Nephron (organoid): ENCODE measurements around the gene HSD17B8.
A peak's percentile ranks its signal among the peaks of the same experiment; 100 is the strongest.

ENCODE experiments used
- H3K27ac Mint-ChIP-seq, 3 experiments: 2 replicates each; pipeline ENCODE4 v1.8.0; 2020; ENCODE audit warnings: mixed read lengths in 3 of 3, mild to moderate bottlenecking in 2 of 3, moderate library complexity in 1 of 3
- H3K27me3 Mint-ChIP-seq: 2 replicates; pipeline ENCODE4 v1.8.0; 2021; ENCODE audit warnings: low read depth, mild to moderate bottlenecking, moderate library complexity, mixed read lengths
- H3K36me3 Mint-ChIP-seq: 2 replicates; pipeline ENCODE4 v1.8.0; 2020; ENCODE audit warnings: low read depth, mixed read lengths
- H3K4me1 Mint-ChIP-seq: 2 replicates; pipeline ENCODE4 v1.8.0; 2020; ENCODE audit warnings: mixed read lengths
- H3K4me3 Mint-ChIP-seq, 3 experiments: 2 replicates each; pipeline ENCODE4 v1.8.0; 2020; ENCODE audit warnings: mild to moderate bottlenecking in 3 of 3, mixed read lengths in 3 of 3, moderate library complexity in 2 of 3
- H3K9me3 Mint-ChIP-seq: 2 replicates; pipeline ENCODE4 v1.8.0; 2020; ENCODE audit warnings: mixed read lengths
- CTCF ChIP-seq, 3 experiments: fragments of 200-600 bp; sonication (generic); IDR thresholded peaks; one replicate each; pipeline ENCODE4 v1.5.0; 2021; ENCODE audit warnings: antibody characterized with exemption in 3 of 3; ENCODE audit not compliant: unreplicated experiment in 3 of 3

HSD17B8 gene

GRCh38 chr6:33200219-33201146 is 4.0 kb upstream of the HSD17B8 start, which contains the start of the genes RXRB and SLC39A7:
RXRB (minus strand) TSS chr6:33200665; CDS start chr6:33200476, 189 bp downstream.
SLC39A7 (plus strand) TSS chr6:33200867; CDS start chr6:33201246, 379 bp downstream.
- Mint-ChIP-seq H3K9me3 (no peaks in the 10 kb centered on the region), H3K4me3 (peak within 1 kb of the TSS; percentile 99 to 100 (median 100)), H3K27ac (peak within 1 kb of the TSS; percentile 97 to 100 (median 99)), H3K4me1 (peaks cover 67% of the 10 kb centered on the region), H3K36me3 (peaks cover 57% of the 10 kb centered on the region), H3K27me3 (peaks cover under 1% of the 10 kb centered on the region)
- no peak for TF ChIP-seq CTCF (IDR thresholded peaks at IDR 0.05; ENCODE audit: unreplicated experiment in 3 of 3)

GRCh38 chr6:33201147-33201545 is 3.3 kb upstream of the HSD17B8 start:
- H3K4me1 Mint-ChIP-seq: peaks cover 73% of the 10 kb centered on the region
- peak overlapping the region; percentile 97 to 100 (median 99) for H3K27ac Mint-ChIP-seq
- TF ChIP-seq CTCF (IDR thresholded peaks at IDR 0.05; ENCODE audit: unreplicated experiment in 3 of 3): no peak
- H3K4me3 Mint-ChIP-seq: peak overlapping the region; percentile 99 to 100 (median 100)
- H3K27me3 Mint-ChIP-seq: no peaks in the 10 kb centered on the region
- H3K36me3 Mint-ChIP-seq: peaks cover 50% of the 10 kb centered on the region
- no peaks in the 10 kb centered on the region for H3K9me3 Mint-ChIP-seq

- peaks cover 77% of the 10 kb centered on the region for H3K4me1 Mint-ChIP-seq
- peak overlapping the region; percentile 97 to 100 (median 99) for H3K27ac Mint-ChIP-seq
- H3K27me3 Mint-ChIP-seq: no peaks in the 10 kb centered on the region
- peaks cover 42% of the 10 kb centered on the region for H3K36me3 Mint-ChIP-seq
- peak overlapping the region; percentile 99 to 100 (median 100) for H3K4me3 Mint-ChIP-seq
- H3K9me3 Mint-ChIP-seq: no peaks in the 10 kb centered on the region
- TF ChIP-seq CTCF (IDR thresholded peaks at IDR 0.05; ENCODE audit: unreplicated experiment in 3 of 3): no peak
Measured at GRCh38 chr6:33201935-33202334, 2.5 kb upstream of the HSD17B8 start.

- Mint-ChIP-seq H3K4me3 (peak overlapping the region; percentile 99 to 100 (median 100)), H3K27me3 (no peaks in the 10 kb centered on the region), H3K4me1 (peaks cover 70% of the 10 kb centered on the region), H3K27ac (peak overlapping the region; percentile 97 to 100 (median 99)), H3K36me3 (peaks cover 35% of the 10 kb centered on the region), H3K9me3 (no peaks in the 10 kb centered on the region)
- TF ChIP-seq CTCF (IDR thresholded peaks at IDR 0.05; ENCODE audit: unreplicated experiment in 3 of 3): no peak
Measured at GRCh38 chr6:33202799-33203198, 1.7 kb upstream of the HSD17B8 start.

- H3K4me1 Mint-ChIP-seq: peaks cover 62% of the 10 kb centered on the region
- peak overlapping the region; percentile 99 to 100 (median 100) for H3K4me3 Mint-ChIP-seq
- H3K27me3 Mint-ChIP-seq: no peaks in the 10 kb centered on the region
- no peak for TF ChIP-seq CTCF (IDR thresholded peaks at IDR 0.05; ENCODE audit: unreplicated experiment in 3 of 3)
- peak overlapping the region; percentile 92 to 99 (median 97) for H3K27ac Mint-ChIP-seq
- peaks cover 35% of the 10 kb centered on the region for H3K36me3 Mint-ChIP-seq
- no peaks in the 10 kb centered on the region for H3K9me3 Mint-ChIP-seq
Measured at GRCh38 chr6:33203443-33204164, 851 bp upstream of the HSD17B8 start.
